Measurements from ENCODE around the gene TNIK. TPM values are rescaled to one million over a fixed set of nuclear protein-coding genes. Genes with fewer than 3 reads are reported as not detected.

The TNIK gene
- total and polyA plus RNA-seq, 2 of the 4 experiments (the other 2 are of a cell fraction): 3.4 to 6.3 TPM

DNA sequence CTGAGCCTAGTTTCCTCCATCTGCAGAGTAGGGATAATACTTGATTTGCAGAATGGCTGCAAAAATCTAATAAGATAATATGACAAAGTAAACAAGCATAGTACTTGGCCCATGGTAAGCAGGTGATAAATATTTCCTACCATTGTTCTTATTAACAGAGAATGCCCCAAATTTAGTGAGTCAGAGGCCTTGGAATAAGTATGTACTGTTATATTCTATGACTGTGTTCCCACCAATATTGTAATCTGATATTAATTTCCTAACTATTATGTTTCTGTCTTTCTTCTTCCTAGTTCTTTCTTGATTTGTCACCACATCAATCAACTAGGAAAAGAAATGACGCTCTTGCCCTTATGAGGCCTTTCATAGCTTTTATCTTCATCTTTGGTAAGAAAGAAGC, 255.3 kb downstream of the TNIK start:
- CTCF ChIA-PET: interaction anchor here (1.0 kb wide), 1 partner anchor 9 kb away, joined by 5 read pairs; no protein-coding TSS in a partner anchor

More for the DNA sequence above, 255.3 kb downstream of the TNIK start:
- Histone ChIP-seq H3K4me2 (ENCODE audit: low read depth, low read length) (no peak overlapping the region), H2BK120ac (ENCODE audit: low read depth, low read length) (no peak overlapping the region), H3K56ac (ENCODE audit: extremely low read depth, insufficient read depth, low read length) (no peak overlapping the region), H3K27ac (ENCODE audit: insufficient read depth, low read length) (no peak overlapping the region), H2BK5ac (ENCODE audit: low read depth, low read length, poor library complexity, severe bottlenecking) (no peak overlapping the region), H4K8ac (ENCODE audit: low read depth in 2 of 2, low read length in 2 of 2) (no peak overlapping the region), H4K5ac (ENCODE audit: low read depth, low read length) (no peak overlapping the region), H3K79me1 (ENCODE audit: low read depth in 1 of 2, low read length in 2 of 2) (no peaks in the 10 kb centered on the region), H3K27me3 (ENCODE audit: control insufficient read depth, insufficient read depth, low read length) (no peaks in the 10 kb centered on the region), H3K4ac (ENCODE audit: low read depth, low read length) (no peak overlapping the region), H3K18ac (ENCODE audit: low read depth, low read length) (no peak overlapping the region), H2BK15ac (ENCODE audit: low read depth, low read length) (no peak overlapping the region), H3K4me1 (ENCODE audit: control insufficient read depth, insufficient read depth, low read length) (no peaks in the 10 kb centered on the region), H2AK9ac (replicated peaks; ENCODE audit: low read depth, low read length, poor library complexity) (no peak overlapping the region), H3K9ac (ENCODE audit: low read depth, low read length) (no peak overlapping the region), H3K23ac (ENCODE audit: low read depth, low read length) (no peak overlapping the region), H4K91ac (ENCODE audit: insufficient read depth, low read depth, low read length) (no peak overlapping the region), H2AFZ (replicated peaks; ENCODE audit: low read length, poor library complexity) (no peak overlapping the region), H2AK5ac (ENCODE audit: low read depth, low read length) (no peak overlapping the region), H3K9me1 (ENCODE audit: insufficient read depth, low read length) (no peaks in the 10 kb centered on the region), H3K9me3 (ENCODE audit: control insufficient read depth, insufficient read depth, low read length) (no peaks in the 10 kb centered on the region), H3K36me3 (ENCODE audit: control insufficient read depth, insufficient read depth, low read length) (no peaks in the 10 kb centered on the region), H2BK20ac (ENCODE audit: low read depth, low read length) (no peak overlapping the region), H3K14ac (replicated peaks; ENCODE audit: low read depth, low read length) (no peak overlapping the region), H3K4me3 (ENCODE audit: insufficient read depth, low read depth, low read length) (no peak overlapping the region), H4K20me1 (ENCODE audit: insufficient read depth, low read length) (no peaks in the 10 kb centered on the region)
- no TSS peak for BruUV-seq (replicated peaks)
- intact Hi-C loops (cut with micrococcal nuclease): no loop called here
- no peak for TF ChIP-seq MXI1 (IDR thresholded peaks at IDR 0.05; ENCODE audit: borderline replicate concordance, low read depth, low read length)
- in situ Hi-C loops (cut with MboI; ENCODE audit: low sequenced_read_pairs): no loop called here
- WGBS, 2 experiments (ENCODE audit: extremely low coverage in 2 of 2, insufficient read length in 1 of 2): no CpG with 5 or more reads among the region's 1 CpG
- dilution Hi-C loops (cut with HindIII; ENCODE audit: low sequenced_read_pairs, unreplicated experiment): no loop called here
- DNase-seq (no peak), ATAC-seq (ENCODE audit: low read depth) (no peak)
- POLR2A ChIA-PET (ENCODE audit: unreplicated experiment): no interaction called here

All from IMR-90 (cell line).